Middle frontal gyrus (tissue), 1 donor: ENCODE data around the gene CDCA7L.

Experiments
- DNase-seq: peaks from one replicate; pipeline ENCODE4 v3.0.0-alpha.2; 2015; ENCODE audit warnings: low spot score; ENCODE audit errors: extremely low spot score

Gene CDCA7L, protein sequence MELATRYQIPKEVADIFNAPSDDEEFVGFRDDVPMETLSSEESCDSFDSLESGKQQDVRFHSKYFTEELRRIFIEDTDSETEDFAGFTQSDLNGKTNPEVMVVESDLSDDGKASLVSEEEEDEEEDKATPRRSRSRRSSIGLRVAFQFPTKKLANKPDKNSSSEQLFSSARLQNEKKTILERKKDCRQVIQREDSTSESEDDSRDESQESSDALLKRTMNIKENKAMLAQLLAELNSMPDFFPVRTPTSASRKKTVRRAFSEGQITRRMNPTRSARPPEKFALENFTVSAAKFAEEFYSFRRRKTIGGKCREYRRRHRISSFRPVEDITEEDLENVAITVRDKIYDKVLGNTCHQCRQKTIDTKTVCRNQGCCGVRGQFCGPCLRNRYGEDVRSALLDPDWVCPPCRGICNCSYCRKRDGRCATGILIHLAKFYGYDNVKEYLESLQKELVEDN

DNA sequence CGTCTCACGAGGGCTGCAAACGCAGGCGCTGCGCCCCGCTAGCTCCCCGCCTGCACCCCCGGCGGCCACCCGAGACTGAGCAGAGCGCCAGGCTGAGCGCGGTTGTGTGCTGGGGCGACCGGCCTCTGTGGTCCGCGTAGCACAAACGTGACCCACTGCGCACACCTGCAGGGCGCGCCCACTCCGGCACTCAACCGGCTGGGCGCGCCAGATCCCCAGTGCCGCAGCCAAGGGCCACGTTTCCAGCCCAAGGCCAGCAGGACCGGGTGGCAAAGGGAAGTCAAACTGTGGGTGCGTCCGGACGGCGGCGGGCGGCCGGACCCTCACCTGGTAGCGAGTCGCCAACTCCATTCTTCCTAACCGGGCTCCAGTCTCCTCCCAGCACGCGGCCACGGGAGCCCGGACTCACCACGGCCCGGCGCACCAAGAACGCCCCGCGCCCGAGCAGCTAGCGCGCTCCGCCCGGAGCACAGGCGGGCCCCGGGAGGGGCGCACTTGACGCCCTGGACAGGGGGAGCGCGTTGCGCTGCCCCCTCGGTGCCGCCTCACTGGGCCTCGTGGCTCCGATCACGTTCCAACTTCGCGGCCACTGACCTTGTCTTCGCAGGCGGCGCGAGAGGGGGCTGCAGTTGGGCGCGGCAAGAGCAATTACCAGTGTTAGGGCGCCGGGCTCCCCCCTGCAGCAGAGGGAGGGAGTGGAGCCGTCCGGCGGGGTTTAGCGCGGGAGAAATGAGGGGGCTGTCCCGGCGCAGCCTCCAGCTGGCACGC lies at the start of gene CDCA7L:
Gene CDCA7L, minus strand, starts transcription at position 446 of the 768 bp plus-strand sequence. Its CDS starts 95 bp downstream, at position 351.
- no peak for DNase-seq

DNA sequence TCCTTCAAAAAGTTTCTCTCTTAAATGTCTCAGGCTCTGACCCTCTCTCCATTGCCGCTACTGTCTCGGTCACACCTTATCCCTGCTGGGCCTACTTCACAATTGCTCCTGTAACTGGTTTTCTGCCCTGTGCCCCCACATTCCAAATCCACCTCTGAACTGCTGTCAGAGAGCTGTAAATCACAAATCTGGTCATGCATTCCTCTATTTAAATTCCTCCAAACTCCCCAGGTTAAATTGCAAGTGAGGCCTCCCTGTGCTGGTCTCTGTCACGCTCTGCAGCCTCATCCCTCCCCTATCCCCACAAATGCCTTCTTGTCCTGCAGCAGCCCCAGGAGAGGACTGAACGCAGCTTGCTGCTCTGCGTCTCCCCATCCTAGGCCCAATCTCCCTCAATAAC lies 40.4 kb upstream of the CDCA7L start:
- no peak for DNase-seq

DNA sequence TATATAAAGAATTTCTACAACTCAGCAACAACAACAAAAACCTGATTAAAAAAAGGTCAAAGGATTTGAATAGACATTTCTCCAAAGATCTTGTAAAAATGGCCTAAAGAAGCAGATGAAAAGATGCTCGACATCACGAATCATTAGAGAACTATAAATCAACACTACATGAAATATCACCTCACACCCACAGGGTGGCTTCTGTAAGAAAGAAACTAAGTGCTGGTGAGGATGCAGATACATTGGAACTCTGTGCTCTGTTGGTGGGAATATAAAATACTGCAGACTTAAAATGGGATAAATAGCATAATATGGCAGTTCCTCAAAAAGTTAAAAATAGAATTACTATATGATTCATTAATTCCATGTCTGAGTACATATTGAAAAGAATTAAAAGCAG lies 38.3 kb upstream of the CDCA7L start:
- no peak for DNase-seq

DNA sequence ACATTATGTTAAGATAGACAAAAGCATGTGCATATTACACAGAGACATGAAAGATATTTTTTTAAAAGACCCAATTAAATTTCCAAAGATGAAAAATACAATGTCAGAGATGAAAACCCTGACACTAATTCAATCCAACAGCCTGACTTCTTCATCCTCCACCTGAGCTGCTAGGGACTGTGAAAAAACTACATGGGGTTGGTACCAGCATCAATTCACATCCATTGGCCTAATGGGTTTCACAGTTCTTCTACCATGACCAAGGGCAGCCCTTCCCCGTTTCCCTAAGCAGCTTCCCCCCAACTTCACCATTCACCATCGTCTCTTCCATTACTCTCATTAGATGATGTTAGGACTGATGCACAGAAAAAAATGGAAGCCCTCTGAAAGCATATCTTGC lies 37.4 kb upstream of the CDCA7L start:
- no peak for DNase-seq

DNA sequence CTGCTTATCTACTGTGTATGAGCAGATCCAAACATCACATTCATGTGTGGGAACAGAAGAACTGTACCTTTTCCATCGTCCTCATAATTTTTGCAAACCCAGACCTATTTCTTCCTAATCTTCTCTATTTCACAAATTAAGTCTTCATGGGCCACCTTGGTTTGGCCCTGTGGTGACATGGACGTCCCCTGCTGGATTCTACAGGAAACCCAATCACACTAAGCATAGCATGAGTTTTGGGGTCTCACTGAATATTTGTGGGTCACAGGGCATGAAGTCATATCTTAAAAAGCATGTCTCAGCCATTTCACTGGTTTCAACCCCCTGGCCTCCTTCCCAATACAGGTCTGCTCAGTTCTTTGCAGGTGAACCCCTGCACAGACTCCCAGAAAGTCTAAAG lies 35.8 kb upstream of the CDCA7L start:
- no peak for DNase-seq

DNA sequence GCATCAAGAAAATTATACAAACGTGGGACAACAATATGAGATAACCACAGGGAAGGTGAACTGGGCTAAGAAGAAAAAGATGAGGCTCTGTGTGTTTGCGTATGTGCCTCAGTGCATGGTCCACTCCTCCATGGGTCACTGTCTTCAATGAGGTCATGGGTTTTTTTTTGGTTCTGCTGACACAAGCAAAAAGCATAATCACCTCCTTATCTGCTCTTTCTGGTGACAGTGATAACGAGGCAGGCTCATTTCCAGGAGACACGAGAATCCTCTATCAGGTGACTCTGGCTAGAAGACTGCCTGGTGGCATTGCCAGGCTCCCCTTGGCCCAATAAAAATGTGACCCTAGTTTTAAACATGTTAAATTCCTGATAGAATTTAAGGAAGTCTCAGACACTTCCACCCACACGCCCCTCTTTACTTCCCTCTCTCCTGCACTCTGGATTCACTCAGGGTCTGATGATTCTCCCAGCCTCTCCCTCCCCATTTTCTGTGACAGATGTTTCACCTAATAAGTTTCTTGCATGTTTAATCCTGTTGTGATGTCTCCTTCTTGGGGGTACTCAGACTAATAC lies 35.3 kb upstream of the CDCA7L start:
- no peak for DNase-seq

DNA sequence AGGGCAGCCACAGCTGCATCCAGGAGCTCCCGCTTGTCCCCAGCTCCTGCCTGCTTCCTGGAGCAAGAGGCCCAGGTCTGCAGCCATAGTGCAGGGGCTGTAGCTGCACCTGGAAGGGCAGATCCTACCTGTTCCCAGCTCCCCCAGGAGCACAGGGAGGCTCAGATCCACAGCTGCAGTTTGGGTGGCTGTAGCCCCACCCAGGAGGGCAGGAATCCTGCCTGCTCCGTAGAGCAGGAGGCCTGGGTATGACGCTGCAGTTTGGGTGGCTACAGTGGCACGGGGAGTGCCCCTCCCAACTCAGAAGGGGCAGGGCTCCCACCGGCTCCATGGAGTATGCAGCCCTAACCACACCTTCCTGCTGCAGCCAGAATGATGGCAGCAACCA lies 26.7 kb upstream of the CDCA7L start:
- DNase-seq = no peak

DNA sequence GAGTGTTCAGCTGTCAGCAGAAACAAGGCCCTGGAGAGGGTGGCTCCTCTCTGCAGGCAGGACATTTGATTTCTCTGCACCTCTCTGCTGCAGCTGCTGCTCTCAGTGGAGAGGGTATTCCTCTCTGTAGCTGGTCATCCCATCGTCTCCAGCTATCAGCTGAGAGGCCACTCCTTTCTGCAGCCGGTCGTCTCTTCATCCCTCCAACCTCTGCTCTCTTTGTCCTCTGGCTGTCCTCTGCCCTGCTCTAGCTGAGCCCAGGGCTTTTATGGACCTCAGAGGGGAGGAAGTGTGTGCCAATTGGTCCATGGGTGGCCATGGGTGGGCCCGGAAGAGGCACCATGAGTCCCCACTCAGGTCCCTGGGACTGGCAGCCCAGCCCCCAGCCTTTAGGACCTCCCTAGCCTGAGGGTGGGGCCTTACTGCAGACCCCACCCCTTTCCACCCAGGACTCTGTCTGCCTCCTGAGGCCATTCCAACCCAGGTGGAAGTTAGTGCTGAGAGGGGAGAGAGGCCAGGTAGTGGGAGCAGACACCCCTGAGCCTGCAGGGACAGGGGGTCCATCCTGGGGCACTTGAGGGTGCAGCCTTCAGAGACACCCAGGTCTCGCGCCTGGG lies 26.2 kb upstream of the CDCA7L start:
- DNase-seq = no peak

DNA sequence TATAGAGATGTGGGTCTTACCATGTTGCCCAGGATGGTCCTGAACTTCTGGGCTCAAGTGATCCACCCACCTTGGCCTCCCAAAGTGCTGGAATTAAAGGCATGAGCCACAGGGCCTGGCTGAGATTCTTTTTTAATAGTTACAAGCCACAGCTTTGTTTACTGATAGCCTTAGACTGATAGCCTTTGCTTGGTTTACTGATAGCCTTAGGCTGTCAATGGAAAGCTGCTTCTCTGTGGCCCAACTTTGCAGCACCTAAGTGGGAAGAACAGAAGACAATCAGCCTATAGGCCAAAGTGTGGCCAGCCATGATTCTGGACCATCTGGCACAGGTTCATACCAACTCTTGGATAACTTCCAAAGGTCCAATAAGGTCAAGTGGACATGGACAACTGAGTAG lies 24.1 kb upstream of the CDCA7L start:
- DNase-seq = no peak

DNA sequence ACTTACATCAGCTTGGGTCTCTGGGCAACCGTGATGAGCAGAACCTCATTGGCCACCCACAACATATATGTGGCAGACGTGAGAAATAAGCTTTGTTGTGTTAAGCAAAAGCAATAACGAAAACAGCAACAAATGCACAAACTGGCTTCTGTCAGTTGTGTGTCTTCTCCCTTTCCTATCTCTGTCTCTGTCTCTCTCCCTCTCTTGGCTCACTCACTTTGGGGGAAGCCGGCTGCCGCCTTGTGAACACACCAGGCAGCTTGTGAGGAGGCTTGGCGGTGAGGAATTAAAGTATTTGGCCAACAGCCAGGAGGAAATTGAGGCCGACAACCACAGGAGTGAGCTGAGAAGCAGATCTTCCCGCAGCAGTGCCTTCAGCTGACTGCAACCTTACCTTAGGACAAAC lies 21.9 kb upstream of the CDCA7L start:
- DNase-seq = no peak

DNA sequence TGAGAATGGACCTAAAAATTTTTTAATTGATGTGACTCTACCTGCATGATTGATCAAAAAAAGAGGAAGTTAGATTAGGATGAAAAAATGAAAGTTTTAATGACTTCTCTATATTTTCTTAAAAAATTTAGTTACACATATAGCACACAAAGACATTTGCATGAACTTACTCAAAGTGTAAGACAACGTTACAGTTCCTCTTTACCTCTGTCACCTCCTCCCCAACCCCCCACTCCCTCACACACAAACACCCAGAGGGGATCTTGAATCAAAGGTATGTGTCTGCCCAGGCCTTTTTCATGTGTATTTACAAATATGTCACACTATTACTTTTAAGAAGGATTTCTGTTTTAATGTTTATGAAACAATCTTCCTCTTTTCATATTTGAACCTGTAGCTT lies 20.6 kb upstream of the CDCA7L start:
- DNase-seq = no peak

DNA sequence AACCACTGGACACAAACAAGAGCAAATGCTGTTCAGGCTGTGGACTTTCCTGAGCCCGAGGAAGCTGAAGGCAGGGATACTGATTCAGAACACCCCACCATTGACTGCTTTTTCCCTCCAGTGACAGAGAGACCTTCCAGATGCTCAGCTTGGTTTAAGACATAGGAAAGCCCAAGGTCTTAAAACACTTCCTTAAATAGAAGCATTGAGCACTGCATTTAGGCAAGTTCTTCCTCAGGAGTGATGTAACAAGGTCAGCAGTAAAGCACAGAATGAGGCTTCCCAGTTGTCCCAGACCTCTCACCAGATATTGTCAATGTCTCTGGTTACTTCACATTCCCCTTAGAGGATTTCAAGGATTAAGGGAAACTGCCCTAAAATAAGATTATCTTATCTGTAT lies 19.6 kb upstream of the CDCA7L start:
- DNase-seq = no peak

DNA sequence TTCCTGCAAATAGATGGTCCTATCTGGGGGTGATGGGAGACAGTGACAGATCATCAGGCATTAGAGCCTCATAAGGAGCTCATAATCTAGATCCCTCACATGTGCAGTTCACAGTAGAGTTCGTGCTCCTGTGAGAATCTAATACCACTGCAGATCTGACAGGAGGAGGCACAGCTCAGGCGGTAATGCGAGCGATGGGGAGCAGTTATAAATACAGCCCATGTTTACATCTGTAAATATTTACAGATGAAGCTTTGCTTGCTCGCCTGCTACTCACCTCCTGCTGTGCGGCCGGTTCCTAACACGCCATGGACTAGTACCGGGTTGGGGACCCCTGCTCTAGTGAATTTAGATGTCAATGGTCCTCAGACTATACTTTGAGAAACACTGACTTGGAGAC lies 17.0 kb upstream of the CDCA7L start:
- DNase-seq = no peak

DNA sequence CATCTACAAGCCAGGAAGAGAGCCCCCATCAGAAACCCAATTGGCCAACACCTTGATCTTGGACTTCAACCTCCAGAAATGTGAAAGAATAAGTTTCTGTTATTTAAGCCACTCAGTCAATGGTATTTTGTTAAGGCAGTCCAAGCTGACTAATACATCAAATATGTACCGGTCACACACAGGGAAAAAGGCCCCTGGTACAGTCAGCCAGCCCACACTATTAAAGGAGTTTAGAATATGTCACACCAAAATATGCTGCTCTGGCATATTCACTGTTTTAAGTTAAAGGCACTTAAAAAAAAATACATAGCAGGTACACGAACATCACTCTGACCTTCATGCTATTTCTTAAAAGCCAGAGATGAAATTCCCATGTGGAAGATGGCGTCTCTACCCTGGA lies 15.2 kb upstream of the CDCA7L start:
- DNase-seq = no peak

DNA sequence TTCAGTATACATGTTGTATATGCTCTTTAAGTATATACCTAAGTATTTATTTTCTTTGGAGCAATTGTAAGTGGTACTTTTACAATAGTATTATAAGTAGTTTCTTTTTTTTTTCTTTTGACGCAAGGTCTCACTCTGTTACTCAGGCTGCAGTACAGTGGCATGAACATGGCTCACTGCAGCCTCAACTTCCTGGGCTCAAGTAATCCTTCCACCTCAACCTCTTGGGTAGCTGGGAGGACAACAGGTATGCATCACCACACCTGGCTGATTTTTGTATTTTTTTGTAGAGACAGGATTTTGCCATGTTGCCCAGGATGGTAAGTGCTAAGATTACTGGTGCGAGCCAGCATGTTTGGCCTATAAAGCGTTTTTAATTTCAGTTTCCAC lies 13.7 kb upstream of the CDCA7L start:
- DNase-seq = no peak

DNA sequence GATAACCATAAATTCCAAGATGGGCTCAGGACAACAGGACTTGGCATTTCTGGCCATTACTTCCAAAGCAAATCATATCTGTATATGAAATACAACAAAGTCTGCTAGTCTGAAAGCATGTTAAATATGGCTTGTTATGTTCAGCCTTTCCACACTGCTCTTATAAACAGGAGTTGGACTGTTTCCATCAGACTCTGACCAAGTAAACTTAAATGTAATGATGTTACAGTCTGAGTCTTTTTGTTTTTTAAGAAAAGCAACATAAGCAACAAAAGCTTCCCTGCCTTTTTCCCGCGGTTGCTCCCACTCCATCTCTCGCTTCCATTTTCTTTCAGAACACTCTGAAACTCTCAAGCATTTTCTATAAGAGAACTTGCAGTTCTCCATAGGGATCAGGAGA lies 8.1 kb upstream of the CDCA7L start:
- no peak for DNase-seq

DNA sequence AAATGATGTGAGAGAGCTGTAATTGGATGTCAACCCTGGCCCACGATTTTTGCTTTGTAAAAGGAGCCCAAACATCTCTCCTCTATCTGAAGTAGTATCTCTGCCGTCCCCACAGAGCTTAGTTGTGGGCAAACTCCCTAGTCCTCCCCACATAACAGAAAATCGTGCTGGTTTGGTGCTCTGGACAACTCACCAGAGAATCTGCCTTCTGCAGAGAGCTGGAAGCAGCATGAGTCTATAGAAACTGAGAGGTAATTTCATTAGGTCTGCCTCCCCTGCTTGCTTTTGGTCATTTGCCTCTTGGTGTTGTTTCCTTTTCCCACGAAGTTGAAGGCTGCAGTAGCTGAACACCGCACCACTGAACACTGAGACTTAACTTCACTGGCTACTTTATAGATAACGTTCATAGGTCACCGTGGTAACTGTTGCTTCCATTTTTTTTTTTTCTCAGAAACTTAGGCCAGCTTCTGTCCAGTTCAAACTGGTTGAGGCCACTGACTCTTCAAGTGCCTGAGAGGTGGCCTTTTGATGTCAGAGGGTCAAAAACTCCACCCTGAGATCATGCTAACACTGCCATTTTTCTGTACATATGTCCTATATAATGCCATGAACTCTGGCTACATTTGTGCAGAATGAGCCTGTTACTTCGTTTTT lies 3.3 kb upstream of the CDCA7L start:
- no peak for DNase-seq

DNA sequence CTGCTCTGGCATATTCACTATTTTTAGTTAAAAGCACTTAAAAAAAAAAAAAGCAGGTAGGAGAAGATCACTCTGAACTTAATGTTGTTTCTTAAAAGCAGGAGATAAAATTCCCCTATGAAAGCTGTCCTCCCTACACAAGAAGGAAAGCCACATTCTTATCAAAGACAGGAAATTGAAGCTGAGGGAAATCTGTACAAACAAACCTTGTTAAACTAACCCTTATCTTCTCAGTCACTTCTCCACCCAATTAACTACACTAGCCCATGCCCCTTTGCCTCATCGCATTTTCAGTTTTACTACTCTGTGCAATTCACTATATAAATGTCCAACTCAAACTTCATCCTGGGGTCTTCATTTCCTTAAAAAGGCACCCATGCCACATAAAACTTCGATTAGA lies 2.7 kb upstream of the CDCA7L start:
- DNase-seq = no peak

DNA sequence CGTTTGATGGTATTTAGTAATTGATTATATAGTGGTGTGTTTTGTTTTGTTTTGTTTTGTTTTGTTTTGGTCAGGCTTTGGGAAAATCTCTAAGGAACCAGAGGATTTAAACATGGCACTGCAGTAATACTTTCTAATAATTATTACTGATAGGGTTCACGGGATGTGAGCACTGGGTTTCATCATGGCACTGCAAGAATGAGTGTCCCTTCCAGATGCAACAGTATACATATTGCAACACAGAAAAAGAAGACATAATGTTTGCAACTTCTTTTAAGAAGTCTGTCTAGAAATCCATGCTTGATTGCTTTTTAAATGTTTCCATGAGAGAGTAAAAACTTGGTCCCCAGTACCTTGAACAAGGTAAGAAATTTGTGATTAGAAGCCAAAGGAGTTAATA lies 2.2 kb upstream of the CDCA7L start:
- DNase-seq = no peak

DNA sequence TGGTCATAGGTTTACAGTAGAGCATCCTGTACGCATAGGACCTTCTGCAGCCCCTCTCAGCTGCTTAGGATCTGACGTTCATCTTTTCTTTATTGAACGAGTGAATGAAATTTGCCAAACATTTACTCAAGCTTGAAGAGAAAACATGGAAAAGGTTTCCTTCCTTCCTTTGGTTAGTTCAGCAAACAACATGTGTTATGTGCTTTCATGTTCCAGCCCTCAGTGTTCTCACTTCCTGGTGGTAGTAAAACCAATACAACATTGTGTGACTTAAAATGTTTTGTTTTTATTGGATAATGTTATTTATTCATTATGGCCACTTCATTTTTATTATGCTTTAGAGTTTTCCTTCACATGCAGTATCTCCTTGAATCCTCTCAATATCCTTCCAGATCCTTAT lies 1.4 kb upstream of the CDCA7L start:
- DNase-seq = no peak

DNA sequence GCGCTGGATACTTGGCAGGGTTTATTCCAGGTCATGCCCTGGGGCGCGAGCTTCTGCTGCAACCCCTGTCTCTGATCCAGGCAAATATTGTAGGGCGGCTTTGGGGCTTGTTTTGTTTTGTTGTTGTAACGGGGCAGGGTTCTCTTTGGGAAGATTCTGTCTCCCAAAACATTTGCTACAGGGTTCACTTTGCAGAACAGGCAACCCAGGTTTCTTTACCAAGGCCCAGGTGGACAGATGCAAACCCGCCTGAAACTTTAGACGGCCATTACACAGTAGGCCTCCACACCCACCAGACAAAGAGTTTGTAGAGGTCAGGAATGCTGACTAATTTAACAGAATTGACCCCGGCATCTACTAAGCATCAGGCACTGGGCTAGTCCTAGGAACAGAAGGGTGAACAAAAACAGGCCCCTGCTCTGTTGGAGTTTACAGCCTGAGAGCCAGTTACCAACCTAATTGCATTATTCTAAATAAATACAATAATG lies 567 bp upstream of the CDCA7L start:
- no peak for DNase-seq
